Measurements from ENCODE around the gene ZBTB33.

The ZBTB33 gene

DNA sequence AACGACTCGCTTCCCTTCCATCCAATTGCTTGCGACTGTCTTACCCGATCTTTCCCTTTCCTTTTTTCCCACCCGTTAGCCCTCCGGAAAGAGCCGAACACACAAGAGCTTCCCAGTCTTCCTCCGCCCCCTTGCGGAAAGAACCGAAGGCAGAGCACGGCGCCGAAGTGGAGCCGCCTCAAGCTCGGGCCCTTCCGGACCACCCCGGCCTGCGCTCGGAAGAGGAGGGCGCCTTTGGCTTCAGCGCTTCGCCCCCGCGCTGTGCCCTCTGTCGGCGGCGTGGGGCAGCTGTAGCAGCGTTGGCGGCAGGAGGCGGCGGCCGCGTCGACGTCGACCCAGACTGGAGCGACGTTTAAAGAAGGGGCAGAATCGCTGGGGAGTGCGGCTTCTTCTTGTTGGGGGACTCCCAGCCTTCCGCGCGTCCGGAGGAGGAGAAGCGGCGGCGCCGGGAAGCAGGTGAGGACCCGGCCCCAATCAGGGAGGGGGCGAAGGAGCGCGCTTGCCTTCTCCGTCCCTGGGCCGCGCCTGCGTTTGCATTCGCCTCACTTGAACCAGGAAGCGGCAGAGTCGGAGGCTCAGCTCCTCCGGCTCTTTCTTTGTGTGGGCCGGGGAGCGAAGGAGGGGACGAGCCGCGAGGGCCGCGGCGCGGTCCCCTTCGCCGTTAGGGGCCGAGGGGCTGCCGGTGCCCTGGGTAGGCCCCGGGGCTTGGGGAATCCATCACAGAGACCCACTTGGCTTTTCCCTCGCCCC, at the start of gene ZBTB33:
Gene ZBTB33 (plus strand): TSS at position 291 of the 750 bp plus-strand sequence. CDS start 2,604 bp downstream, outside the sequence.
- DNase-seq (ENCODE audit: low read depth, low spot score) = peak; percentile 50
- peak within 1 kb of the TSS; percentile 66 for H3K27ac ChIP-seq

DNA sequence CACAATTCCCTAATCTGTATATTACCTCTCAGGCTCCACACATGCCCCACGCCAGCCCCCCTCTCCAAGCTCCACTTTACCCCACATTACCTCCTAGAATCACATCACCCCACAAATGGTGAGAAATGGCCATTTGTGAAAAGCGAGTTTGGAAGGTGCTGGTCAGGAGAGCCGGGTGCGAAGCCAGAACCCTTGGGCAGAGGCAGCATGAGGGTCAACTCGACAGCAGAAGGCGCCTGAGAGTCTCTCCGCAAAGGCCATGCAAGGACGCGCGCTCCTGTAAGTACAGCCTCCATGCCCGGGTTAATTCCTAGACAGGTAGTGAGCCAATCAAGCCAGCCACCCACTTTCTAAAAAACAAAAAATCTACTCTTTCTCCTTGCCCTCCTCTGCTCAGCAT, 49.8 kb upstream of the ZBTB33 start:
- no peak for DNase-seq (ENCODE audit: low read depth, low spot score)
- no peak overlapping the region for H3K27ac ChIP-seq

DNA sequence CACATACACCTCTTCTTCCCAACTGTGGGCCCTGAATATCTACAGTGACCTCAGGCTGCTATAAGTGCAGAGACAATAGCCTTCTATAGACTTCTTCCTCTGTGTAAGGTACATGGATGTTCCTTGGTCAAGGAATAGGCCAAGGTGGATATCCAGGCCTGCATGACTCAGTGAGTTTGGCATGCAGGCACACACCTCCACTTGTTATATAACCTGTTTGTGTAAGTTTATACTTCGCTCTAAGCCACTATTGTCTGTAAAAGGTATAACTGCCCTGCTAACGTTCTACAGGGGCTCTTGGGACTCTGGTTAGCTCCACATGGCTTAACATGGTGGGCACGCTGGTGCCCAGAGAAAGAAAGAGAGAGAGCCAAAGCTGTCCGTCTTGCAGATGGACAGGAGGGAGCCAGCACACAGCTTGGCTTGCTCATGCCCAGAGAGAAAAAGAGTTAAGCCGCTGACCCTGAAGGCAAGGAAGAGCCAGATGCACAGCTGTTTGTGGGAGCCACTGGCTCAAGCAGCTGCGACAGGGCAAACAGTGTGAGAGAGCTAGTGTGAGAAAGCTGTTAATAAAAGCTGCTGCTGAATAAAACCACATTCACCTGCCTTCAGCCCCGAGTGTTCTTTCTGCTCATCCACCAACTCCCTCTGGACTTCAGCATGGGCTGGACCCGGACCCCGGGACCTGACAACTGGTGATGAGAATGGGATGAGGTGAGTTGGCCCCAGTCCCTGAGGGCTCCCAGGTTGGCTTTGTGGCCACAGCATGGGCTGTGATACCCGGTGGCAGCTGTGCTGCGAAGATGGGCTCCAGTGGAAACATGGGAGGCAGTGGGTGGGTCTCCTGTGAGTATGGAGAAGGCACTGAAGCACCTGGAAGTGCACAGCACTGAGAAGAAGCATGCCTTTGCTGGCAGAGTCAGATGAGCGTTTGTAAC, 44.5 kb upstream of the ZBTB33 start:
- no peak overlapping the region for H3K27ac ChIP-seq
- no peak for DNase-seq (ENCODE audit: low read depth, low spot score)

GRCh38 chrX:120207009-120207605, 43.5 kb upstream of the ZBTB33 start:
- DNase-seq (ENCODE audit: low read depth, low spot score) = no peak
- no peak overlapping the region for H3K27ac ChIP-seq

- H3K27ac ChIP-seq = no peak overlapping the region
- DNase-seq (ENCODE audit: low read depth, low spot score) = no peak
Measured at GRCh38 chrX:120213438-120214265, 37.0 kb upstream of the ZBTB33 start.

GRCh38 chrX:120223374-120223773, 27.2 kb upstream of the ZBTB33 start:
- DNase-seq (ENCODE audit: low read depth, low spot score) = no peak
- no peak overlapping the region for H3K27ac ChIP-seq

GRCh38 chrX:120224388-120224787, 26.2 kb upstream of the ZBTB33 start:
- H3K27ac ChIP-seq = no peak overlapping the region
- DNase-seq (ENCODE audit: low read depth, low spot score) = no peak

DNA sequence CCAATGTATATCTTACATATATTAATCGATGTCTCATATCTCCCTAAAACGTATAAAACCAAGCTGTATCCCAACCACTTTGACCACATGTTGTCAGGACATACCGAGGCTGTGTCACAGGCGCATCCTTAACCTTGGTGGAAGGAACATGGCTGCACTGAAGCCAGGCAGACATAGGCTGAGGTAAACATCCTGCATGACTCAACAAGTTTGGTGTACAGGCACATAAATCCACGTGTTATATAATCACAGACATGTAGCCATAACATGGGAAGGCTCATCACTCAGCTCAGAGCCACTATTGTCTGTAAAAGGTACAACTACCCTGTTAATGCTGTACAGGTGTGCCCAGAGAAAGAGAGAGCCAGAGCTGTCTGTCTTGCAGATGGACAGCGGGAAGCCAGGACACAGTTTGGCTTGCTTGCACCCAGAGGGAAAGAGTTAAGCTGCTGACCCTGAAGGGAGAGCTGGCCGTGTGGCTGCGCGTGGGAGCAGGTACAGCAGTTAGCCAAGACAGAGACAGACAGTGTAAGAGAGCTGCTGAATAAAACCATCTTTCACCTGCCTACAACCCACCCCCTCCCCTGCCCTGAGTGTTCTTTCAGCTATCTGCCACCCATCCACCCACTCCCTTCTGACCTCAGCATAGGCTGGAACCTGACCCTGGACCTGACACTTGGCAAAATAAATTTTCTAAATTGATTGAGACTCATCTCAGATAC, 22.3 kb upstream of the ZBTB33 start:
- DNase-seq (ENCODE audit: low read depth, low spot score) = no peak
- no peak overlapping the region for H3K27ac ChIP-seq

DNA sequence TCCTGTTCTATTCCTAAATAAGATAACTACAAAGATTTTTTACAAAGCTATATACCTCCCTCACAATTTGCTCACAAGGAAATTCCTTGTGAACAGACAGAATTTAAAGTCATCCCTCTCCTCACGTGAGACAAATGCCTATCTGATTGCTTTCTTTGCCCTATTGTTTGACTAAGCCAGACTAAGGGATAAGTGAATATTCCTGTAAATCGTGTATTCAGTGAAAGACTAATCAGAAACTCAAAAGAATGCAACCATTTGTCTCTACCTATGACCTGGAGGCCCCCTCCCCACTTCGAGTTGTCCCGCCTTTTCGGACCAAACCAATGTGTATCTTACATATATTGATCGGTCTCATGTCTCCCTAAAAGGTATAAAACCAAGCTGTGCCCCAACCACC, 15.3 kb upstream of the ZBTB33 start:
- no peak for DNase-seq (ENCODE audit: low read depth, low spot score)
- no peak overlapping the region for H3K27ac ChIP-seq

DNA sequence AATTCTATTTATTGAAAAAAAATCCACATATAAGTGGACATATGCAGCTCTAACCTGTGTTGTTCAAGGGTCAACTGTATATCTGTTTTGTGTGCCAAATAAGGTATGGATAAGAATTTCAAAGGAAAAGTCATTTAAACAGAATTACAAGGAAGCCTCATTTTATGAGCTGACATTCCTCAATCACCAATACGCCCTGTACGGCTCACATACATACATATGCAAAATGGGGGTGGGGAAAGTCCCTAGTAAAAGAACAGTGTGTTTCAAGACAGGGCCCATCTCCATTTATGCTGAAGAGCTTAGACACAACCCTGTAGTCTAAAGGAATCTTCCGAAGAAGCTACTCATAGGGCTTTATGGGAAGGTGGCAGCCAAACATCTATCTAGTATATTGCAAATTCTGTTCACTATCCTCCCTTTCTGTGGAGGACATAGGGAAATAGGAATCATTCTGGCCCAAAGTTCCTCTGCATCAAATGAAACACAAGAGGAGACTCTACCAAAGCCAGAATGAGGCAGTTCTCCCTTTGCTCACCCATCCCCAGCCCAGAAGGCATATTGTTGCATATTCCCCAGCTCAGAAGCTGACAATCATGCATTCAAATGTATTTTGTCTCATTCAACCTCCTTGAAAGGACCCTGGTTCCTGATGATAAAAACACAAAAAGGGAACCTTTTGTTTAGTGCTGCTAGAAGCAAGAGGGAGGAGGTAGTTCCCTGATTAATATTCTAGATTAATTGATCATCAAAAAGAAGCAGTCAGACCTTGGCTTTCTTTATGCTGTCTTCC, 13.7 kb upstream of the ZBTB33 start:
- H3K27ac ChIP-seq = no peak overlapping the region
- no peak for DNase-seq (ENCODE audit: low read depth, low spot score)

DNA sequence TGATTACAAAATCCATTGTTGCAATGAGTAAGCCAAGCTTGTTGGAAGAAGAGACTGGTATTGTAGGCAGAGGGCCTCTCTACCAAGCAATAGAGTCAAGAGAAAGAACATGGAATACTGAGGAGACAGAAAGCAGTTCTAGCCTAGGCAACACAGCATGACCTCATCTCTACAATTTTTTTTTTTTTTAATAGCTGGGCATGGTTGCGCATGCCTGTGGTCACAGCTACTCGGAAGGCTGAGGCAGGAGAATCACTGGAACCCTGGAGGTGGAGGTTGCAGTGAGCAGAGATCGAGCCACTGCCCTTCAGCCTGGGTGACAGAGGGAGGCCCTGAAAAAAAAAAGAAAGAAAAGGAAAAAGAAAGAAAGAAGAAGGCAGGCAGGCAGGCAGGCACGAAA, 11.7 kb upstream of the ZBTB33 start:
- no peak overlapping the region for H3K27ac ChIP-seq
- no peak for DNase-seq (ENCODE audit: low read depth, low spot score)

DNA sequence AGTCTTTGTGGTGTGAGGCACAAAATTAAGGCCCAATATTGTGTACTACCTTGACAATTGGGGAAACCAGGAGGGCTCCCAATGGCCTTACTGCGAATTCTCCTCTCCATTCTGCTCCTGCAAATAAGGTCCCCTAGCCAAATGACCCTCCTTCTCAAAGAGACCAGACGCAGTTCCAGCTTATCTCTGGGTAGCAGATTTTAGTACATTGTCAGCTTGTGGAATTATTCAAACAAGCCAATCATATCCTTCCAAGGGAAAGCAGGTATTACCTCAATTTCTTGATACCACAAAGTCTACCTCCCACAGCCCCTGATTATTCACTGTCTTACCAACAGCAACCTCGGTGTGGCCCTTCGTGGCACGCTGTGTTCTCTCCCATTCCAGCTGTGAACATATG, 7.8 kb upstream of the ZBTB33 start:
- no peak for DNase-seq (ENCODE audit: low read depth, low spot score)
- no peak overlapping the region for H3K27ac ChIP-seq

DNA sequence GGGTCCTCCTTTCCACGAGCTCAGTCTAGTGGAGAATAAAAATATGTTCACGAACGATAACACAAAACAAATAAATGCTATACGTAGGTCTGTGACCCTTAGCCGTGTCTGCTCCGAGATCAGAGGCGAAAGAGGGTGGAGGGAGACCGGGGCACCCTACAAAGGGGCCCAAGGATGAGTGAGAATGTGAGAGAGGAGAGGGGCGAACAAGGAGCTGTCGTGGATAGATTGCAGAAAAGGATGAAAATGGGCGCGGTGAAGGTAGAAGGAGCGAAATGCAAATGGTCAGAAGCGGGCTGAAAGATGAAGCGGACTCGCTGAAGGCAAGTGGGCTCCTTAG, 6.2 kb upstream of the ZBTB33 start:
- peak overlapping the region; percentile 58 for H3K27ac ChIP-seq
- DNase-seq (ENCODE audit: low read depth, low spot score) = no peak

DNA sequence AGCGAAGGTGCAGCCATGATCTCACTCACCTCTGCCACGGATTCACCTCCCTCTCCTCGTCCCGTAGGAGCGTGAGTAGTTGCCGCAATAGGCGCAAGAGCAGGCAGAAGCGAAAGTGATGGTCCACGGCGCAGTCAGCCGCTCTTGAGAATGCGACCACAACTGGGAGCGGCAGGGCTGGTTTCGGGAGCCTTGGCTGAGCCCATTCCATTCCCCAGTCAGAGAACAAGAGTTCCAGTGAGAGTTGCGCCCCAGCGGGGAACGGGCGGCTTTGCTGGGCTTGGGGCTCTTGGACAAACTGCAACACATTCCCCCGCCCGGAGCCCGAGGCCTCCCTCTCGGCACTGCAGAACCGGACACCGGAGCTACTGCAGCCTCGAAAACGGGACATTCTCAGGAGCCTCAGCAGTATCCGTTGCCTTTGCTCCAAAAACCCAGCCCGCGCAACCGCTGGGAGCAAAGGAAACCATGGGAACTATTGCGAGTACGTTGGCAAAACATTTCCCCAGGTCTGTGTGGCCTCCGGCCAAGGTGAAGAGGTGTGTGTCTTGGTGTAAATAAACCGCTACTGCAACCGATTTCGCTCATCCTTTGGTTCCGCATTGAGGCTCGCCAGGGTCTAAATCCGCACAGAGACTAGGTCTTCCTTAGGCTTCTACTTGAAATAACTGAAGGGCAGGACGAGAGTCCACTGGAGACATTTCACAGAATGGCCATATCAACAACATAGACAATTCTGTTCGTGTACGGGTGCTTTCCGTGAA, 5.7 kb upstream of the ZBTB33 start:
- peak overlapping the region; percentile 58 for H3K27ac ChIP-seq
- DNase-seq (ENCODE audit: low read depth, low spot score) = peak; percentile 37

- DNase-seq (ENCODE audit: low read depth, low spot score) = no peak
- peak overlapping the region; percentile 66 for H3K27ac ChIP-seq
Measured at GRCh38 chrX:120251471-120252011, 929 bp downstream of the ZBTB33 start.

GRCh38 chrX:120253784-120254183, 3.2 kb downstream of the ZBTB33 start:
- no peak for DNase-seq (ENCODE audit: low read depth, low spot score)

GRCh38 chrX:120260369-120260768, 9.8 kb downstream of the ZBTB33 start:
- peak overlapping the region; percentile 51 for H3K27ac ChIP-seq

More at GRCh38 chrX:120253784-120254183, 3.2 kb downstream of the ZBTB33 start:
- H3K27ac ChIP-seq = no peak overlapping the region

More at GRCh38 chrX:120260369-120260768, 9.8 kb downstream of the ZBTB33 start:
- peak; percentile 75 for DNase-seq (ENCODE audit: low read depth, low spot score)

Data from epithelial cell of prostate (primary cell).